GM13977 (cell line): ENCODE measurements around the gene SLC25A26.

Experiments used
- DNase-seq: peaks from one replicate; pipeline ENCODE4 v3.0.0; 2012; ENCODE audit warnings: low spot score
- CTCF ChIP-seq: IDR thresholded peaks from 2 replicates; pipeline ENCODE4 v1.5.1; 2012; ENCODE audit warnings: mild to moderate bottlenecking, control low read depth; ENCODE audit not compliant: insufficient read depth; ENCODE audit errors: extremely low read depth, missing control alignments
- in situ Hi-C: fragments of 300-500 bp; cut with MboI; formaldehyde crosslinking; loops from one replicate; pipeline ENCODE4 v1.12.0; 2022; ENCODE audit warnings: low sequenced_read_pairs, low pct_unique_long_range_greater_than_20kb, mixed read lengths, inconsistent platforms; ENCODE audit not compliant: unreplicated experiment

The SLC25A26 gene

GRCh38 chr3:66342717-66343356 is 122.0 kb downstream of the SLC25A26 start:
- DNase-seq, result no peak
- no peak for TF ChIP-seq CTCF
- in situ Hi-C loops, result no loop called here

- DNase-seq, result no peak
- in situ Hi-C loops, result no loop called here
Observed at GRCh38 chr3:66344391-66344811, 123.6 kb downstream of the SLC25A26 start.

GRCh38 chr3:66344848-66345578 is 124.2 kb downstream of the SLC25A26 start:
- no peak for TF ChIP-seq CTCF
- no peak for DNase-seq
- in situ Hi-C loops, result no loop called here

More at GRCh38 chr3:66344391-66344811, 123.6 kb downstream of the SLC25A26 start:
- no peak for TF ChIP-seq CTCF

GRCh38 chr3:66348704-66349103 is 127.9 kb downstream of the SLC25A26 start:
- TF ChIP-seq CTCF, result no peak
- in situ Hi-C loops, result no loop called here
- no peak for DNase-seq

GRCh38 chr3:66350601-66351000 is 129.8 kb downstream of the SLC25A26 start:
- in situ Hi-C loops, result no loop called here
- DNase-seq, result no peak
- TF ChIP-seq CTCF, result no peak

GRCh38 chr3:66353039-66353438 is 132.2 kb downstream of the SLC25A26 start:
- DNase-seq, result no peak
- in situ Hi-C loops, result no loop called here
- TF ChIP-seq CTCF, result no peak
